Activated CD4-positive, alpha-beta T cell treated with anti-CD3 and anti-CD28 coated beads, Interleukin-2, amount 10 ng/mL, durations not matched to agents 24 days and 14 days (primary cell): ENCODE results near the gene CROCC2. TPM values are rescaled to one million over a fixed set of nuclear protein-coding genes. Genes with fewer than 3 reads are reported as not detected.

Experiments
- DNase-seq: peaks from one replicate; pipeline ENCODE4 v3.0.0; 2022
- H3K27ac Mint-ChIP-seq: one replicate; pipeline ENCODE4 v1.8.0; 2022; ENCODE audit warnings: mild to moderate bottlenecking, mixed read lengths
- H3K27me3 Mint-ChIP-seq: one replicate; pipeline ENCODE4 v1.8.0; 2022; ENCODE audit warnings: mixed read lengths
- H3K36me3 Mint-ChIP-seq: one replicate; pipeline ENCODE4 v1.8.0; 2022; ENCODE audit warnings: low read depth, mild to moderate bottlenecking, mixed read lengths
- H3K4me1 Mint-ChIP-seq: one replicate; pipeline ENCODE4 v1.8.0; 2021; ENCODE audit warnings: mixed read lengths
- H3K4me3 Mint-ChIP-seq: one replicate; pipeline ENCODE4 v1.8.0; 2022; ENCODE audit warnings: mild to moderate bottlenecking, moderate library complexity, mixed read lengths
- H3K9me3 Mint-ChIP-seq: one replicate; pipeline ENCODE4 v1.8.0; 2021; ENCODE audit warnings: mixed read lengths
- intact Hi-C: fragments of 100-400 bp; cut with micrococcal nuclease; formaldehyde crosslinking; loops from one replicate; pipeline ENCODE4 v1.15.1; 2023
- total RNA-seq: library from RNA; stranded (reverse); gene quantifications from 2 replicates; pipeline ENCODE4 v1.2.3, GENCODE V29; 2022

The CROCC2 gene
- total RNA-seq, 1 donor from 2014 or later = not detected

DNA sequence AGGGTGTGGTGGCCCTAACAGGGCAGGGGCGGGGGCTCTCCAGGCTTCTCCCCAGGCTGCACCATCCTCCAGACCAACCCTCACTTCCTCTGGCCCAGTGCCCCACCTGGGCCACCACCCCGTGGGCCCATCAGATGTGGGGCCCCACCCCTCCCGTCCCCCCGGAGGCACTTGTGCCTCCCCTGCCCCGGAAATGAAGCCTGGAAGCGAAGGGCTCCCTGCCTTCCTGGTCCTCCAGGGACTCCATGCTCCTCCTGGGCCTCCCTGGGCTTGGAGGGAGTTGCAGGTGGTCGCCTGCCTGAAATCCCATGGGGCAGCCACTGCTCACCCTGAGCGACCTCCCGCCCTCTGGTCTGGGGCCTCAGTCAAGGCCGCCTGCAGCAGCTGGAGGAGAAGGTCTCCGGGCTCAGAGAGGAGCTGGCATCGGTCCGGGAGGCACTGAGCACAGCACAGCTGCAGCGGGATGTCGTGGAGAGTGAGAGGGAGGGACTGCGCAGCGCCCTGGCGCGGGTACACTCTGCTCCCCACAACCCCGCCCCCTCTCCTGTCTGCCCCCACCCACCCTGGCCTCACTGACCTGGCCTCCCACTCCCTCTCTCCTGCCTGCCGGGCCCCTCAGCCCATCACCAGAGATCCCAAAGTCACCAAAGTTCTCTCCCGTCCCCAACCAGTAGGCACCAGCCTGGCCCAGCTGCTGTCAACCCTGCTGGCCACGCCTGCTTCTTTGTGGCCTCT, 28.0 kb downstream of the CROCC2 start:
- Mint-ChIP-seq H3K36me3 (no peaks in the 10 kb centered on the region), H3K4me3 (no peak overlapping the region), H3K4me1 (no peaks in the 10 kb centered on the region), H3K27ac (no peak overlapping the region), H3K9me3 (peaks cover 5% of the 10 kb centered on the region), H3K27me3 (peaks cover 7% of the 10 kb centered on the region)
- DNase-seq = no peak
- intact Hi-C loops = no loop called here

DNA sequence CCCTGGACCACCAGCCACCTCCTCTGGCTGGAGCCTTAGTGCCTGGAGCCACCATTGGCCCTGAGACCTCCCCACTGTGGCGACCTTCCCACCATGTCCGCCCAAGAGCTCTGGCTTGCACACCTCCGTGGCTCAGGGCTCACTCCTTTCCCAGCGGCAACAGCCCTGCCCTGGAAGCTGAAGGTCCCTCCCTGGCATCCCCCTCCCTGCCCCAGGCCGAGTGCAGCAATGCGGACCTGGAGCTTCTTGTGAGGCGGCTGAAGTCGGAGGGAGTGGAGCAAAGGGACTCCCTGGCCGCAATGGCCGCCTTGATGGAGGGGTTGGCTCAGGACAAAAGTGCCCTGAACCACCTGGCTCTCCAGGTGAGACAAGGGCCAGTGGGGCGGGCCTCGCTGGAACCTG, 28.6 kb downstream of the CROCC2 start:
- H3K4me1 Mint-ChIP-seq = no peaks in the 10 kb centered on the region
- intact Hi-C loops = no loop called here

DNA sequence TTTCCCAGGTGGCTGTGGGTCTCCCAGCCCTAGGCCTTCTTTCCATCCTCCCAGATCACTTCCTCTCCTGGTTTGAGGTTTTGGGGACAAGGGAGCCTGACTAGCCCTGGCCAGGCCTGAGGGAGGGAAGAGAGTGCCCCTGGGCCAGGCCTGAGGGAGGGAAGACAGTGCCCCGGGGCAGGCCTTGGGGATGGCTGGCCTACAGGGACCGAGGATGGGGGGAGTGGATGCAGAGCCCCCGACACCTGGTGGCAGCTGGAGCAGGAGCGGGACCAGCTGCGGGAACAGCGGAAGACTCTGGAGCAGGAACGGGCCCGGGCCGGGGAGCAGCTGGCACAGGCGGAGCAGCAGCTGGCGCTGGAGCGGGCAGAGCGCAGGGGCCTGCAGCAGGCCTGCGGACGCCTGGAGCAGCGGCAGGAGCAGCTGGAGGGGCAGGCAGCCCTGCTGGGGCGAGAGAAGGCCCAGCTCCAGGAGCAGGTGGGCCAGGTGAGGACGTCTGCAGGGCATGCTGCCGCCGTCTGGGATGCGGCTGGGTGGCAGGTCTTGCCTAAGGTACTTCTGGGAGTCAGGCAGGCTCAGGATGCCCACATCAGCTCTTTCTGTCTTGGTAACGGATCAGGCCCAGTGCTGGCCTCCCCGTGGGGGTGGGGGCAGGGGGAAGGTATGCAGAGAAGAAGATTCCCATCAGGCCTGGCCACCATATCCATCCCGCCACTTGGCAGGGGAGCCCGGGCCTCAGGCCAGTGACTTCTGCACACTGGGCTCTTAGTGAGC, 29.2 kb downstream of the CROCC2 start:
- H3K4me1 Mint-ChIP-seq = no peaks in the 10 kb centered on the region
- H3K27me3 Mint-ChIP-seq = peaks cover 12% of the 10 kb centered on the region
- no peaks in the 10 kb centered on the region for H3K36me3 Mint-ChIP-seq
- intact Hi-C loops = no loop called here
- no peak for DNase-seq
- no peak overlapping the region for H3K27ac Mint-ChIP-seq
- peaks cover 5% of the 10 kb centered on the region for H3K9me3 Mint-ChIP-seq
- H3K4me3 Mint-ChIP-seq = no peak overlapping the region

More for the DNA sequence above, 28.6 kb downstream of the CROCC2 start:
- Mint-ChIP-seq H3K27ac (no peak overlapping the region), H3K9me3 (peaks cover 5% of the 10 kb centered on the region), H3K36me3 (no peaks in the 10 kb centered on the region), H3K4me3 (no peak overlapping the region), H3K27me3 (peaks cover 8% of the 10 kb centered on the region)
- DNase-seq = no peak

GRCh38 chr2:240936106-240936505, 30.0 kb downstream of the CROCC2 start:
- Mint-ChIP-seq H3K9me3 (peaks cover 5% of the 10 kb centered on the region), H3K27ac (no peak overlapping the region), H3K4me1 (no peaks in the 10 kb centered on the region), H3K27me3 (peaks cover 20% of the 10 kb centered on the region), H3K4me3 (no peak overlapping the region), H3K36me3 (no peaks in the 10 kb centered on the region)
- DNase-seq = no peak
- intact Hi-C loops = no loop called here

DNA sequence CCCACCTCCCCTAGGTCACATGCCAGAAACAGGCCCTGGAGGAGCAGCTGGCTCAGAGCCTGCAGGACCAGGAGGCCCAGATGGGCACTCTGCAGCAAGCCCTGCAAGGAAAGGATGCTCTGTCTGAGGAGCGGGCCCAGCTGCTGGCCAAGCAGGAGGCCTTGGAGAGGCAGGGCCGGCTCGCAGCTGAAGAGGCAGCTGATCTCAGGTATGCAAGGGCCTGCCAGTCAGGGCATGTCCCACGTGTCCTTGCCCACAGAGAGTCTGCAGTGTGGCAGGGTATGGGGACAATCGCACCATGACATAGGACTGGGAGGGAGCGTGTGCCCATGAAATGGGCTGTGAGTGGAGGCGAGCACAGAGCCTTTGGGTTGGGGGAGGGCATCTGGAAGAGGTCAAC, 39.9 kb downstream of the CROCC2 start:
- no peak for DNase-seq
- Mint-ChIP-seq H3K4me3 (no peak overlapping the region), H3K9me3 (no peaks in the 10 kb centered on the region), H3K27ac (no peak overlapping the region), H3K4me1 (no peaks in the 10 kb centered on the region), H3K36me3 (no peaks in the 10 kb centered on the region), H3K27me3 (peaks cover 8% of the 10 kb centered on the region)
- intact Hi-C loops = no loop called here

DNA sequence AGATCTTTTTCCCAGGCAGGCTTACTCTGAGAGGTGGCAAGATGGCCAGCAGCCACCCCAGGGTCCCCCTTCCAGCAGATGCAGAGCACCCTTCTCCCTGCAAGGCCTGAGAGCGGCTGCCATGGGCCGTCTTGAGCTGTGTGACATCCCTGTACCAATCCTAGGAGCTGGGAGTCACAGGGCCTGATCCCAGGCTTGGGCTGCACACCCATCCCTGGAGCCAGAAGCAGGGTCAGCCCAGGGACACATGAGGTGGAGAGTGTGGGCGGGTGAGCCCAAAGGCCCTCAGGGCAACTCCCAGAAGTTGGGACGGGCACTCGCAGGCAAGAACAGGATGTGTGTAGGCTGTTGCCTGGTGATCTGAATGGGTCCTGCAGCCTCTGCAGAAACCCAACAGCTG, 40.5 kb downstream of the CROCC2 start:
- Mint-ChIP-seq H3K36me3 (no peaks in the 10 kb centered on the region), H3K4me1 (no peaks in the 10 kb centered on the region), H3K9me3 (no peaks in the 10 kb centered on the region), H3K27ac (no peak overlapping the region), H3K27me3 (peaks cover 4% of the 10 kb centered on the region), H3K4me3 (no peak overlapping the region)
- DNase-seq = no peak
- intact Hi-C loops = no loop called here

DNA sequence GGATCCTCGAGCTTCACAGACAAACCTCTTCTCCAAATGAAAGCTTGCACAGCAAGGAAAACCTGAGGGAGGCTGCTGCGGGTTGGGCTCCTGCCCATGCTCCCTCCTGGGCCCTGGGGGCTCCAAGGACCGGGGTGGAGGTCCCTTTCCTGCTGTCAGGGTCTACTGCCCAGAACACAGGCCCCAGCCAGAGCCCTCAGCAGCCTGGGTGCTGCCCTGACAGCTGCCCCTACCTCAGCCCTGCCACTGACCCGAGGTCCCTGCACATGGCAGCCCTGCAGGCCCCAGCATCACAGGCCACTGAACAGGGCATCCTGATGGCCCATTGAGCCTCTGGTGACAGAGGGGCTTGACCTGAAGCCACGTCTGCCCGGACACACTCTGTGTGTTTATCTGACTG, 41.0 kb downstream of the CROCC2 start:
- Mint-ChIP-seq H3K4me3 (no peak overlapping the region), H3K4me1 (no peaks in the 10 kb centered on the region), H3K36me3 (no peaks in the 10 kb centered on the region), H3K27me3 (peaks cover 2% of the 10 kb centered on the region), H3K27ac (no peak overlapping the region), H3K9me3 (no peaks in the 10 kb centered on the region)
- DNase-seq = no peak
- intact Hi-C loops = no loop called here

DNA sequence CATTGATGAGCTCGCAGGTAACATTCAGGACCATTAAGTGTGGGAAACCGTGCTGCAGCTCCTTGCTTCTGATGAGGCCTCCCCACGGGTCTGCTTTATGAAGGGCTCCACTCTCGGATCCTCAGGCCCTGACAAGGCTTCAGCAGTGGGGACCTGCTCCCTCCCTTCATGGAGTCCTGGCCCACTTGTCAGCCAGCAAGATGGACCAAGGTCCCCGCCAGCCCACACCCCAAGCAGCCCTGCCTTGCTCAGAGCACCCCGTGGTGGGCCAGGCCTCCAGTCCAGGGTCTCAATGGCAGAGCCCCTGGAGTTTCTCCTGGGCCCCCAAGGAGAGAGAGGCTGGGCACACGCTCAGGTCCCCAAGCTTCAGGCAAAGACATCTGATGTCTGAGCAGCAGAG, 41.5 kb downstream of the CROCC2 start:
- Mint-ChIP-seq H3K4me1 (no peaks in the 10 kb centered on the region), H3K9me3 (no peaks in the 10 kb centered on the region), H3K4me3 (no peak overlapping the region), H3K36me3 (no peaks in the 10 kb centered on the region), H3K27me3 (peaks cover 2% of the 10 kb centered on the region), H3K27ac (no peak overlapping the region)
- no peak for DNase-seq
- intact Hi-C loops = no loop called here

- no peaks in the 10 kb centered on the region for H3K9me3 Mint-ChIP-seq
- peaks cover 1% of the 10 kb centered on the region for H3K27me3 Mint-ChIP-seq
- DNase-seq = no peak
- no peaks in the 10 kb centered on the region for H3K4me1 Mint-ChIP-seq
- H3K27ac Mint-ChIP-seq = no peak overlapping the region
- H3K4me3 Mint-ChIP-seq = no peak overlapping the region
- intact Hi-C loops = no loop called here
- no peaks in the 10 kb centered on the region for H3K36me3 Mint-ChIP-seq
Observed at GRCh38 chr2:240948086-240948485, 42.0 kb downstream of the CROCC2 start.

DNA sequence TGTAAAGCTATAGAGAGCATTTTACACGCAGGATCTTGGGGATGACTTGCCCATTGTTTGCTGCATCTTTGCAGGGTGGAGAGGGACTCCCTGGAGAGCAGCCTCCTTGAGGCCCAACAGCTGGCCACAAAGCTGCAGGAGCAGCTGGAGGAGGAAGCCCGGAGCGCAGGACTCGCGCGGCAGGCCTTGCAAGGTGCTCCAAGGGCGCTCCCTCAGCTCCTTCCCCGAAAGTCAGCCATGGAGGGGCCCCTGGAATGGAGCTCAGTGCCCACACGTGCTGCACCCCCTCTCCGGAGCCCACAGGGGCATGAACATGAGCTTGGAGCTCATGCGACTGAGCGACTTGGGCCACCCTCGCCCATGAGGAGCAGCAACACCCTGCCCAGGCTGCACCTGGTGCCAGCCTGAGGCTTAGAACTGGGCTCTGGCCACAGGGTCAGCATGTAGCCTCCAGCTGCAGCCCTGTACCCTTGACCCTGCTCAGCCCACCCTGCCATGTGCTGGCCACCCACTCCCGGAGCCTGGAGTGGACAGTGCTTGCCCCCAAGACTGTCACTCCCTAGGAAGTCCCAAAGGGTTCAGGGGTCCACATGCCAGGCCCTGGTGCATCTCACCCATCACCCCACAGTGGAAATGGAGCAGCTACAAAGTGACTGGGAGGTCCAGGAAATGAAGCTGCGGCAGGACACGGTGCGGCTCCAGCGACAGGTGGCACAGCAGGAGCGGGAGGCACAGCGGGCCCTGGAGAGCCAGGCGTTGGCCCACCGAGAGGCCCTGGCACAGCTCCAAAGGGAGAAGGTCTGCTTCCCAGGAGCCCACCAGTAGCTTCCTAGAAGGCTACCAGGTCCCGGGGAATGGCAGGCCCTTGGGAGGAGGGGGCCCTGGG, 43.0 kb downstream of the CROCC2 start:
- Mint-ChIP-seq H3K27ac (no peak overlapping the region), H3K36me3 (no peaks in the 10 kb centered on the region), H3K4me1 (no peaks in the 10 kb centered on the region), H3K27me3 (peaks cover under 1% of the 10 kb centered on the region), H3K9me3 (no peaks in the 10 kb centered on the region), H3K4me3 (no peak overlapping the region)
- intact Hi-C loops = no loop called here
- no peak for DNase-seq

DNA sequence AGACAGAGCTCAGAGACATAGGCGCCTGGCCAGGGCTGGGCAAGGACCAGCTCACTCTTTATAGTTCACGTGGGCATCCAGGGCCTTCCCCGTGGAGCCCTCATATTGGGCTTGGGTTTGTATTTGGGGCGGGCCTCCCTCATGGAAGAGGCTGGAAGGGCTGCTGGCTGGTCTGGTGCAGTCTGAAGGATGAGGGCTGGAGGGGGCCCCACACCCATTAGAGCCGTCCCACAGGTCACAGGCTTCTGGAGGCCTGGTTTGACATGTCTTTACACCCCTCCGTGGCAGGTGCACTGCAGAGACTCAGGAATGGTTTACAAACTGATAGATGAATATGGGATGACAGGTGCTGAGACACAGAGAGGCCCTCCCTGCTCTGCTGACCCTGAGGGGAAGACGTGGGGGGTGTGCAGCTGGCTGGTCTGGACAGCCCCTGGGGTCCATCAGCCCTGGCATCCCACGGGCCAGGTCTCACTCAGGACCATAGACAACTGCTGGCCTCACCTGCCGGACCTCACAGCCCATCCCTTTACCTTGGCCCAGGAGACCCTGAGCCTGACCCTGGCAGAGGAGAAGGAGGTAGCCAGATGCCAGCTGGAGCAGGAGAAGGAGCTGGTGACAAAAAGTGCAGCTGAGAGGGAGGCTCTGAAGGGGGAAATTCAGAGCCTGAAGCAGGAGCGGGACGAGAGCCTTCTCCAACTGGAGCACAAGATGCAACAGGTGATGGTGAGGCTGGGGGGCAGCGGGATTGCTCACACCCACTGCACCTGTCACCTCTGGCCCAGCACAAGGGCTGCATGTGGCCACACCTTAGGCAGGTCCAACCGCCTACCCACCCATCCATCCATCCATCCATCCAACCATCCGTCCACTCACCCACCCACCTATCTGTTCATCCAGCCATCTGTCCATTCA, 43.9 kb downstream of the CROCC2 start:
- Mint-ChIP-seq H3K27ac (no peak overlapping the region), H3K9me3 (no peaks in the 10 kb centered on the region), H3K27me3 (peaks cover 3% of the 10 kb centered on the region), H3K36me3 (no peaks in the 10 kb centered on the region), H3K4me1 (no peaks in the 10 kb centered on the region), H3K4me3 (no peak overlapping the region)
- no peak for DNase-seq
- intact Hi-C loops = no loop called here

DNA sequence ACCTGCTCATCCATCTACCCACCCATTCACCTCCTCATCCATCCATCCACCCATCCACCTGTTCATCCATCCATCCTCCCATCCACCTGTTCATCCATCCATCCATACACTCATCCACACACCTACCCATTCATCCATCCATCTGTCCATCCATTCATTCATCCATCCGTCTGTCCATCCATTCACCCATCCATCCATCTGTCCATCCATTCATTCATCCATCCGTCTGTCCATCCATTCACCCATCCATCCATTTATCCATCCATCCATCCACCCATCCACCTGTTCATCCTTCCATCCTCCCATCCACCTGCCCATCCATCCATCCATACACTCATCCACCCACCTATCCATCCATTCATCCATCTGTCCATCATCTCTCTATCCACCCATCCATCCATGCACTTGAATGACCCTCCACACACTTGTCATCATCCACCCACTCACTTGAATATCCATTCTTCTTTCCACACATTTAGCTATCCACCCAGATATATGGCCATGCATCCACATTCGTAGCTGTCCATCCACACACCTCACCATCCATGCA, 45.0 kb downstream of the CROCC2 start:
- Mint-ChIP-seq H3K36me3 (no peaks in the 10 kb centered on the region), H3K9me3 (no peaks in the 10 kb centered on the region), H3K4me1 (no peaks in the 10 kb centered on the region), H3K27ac (no peak overlapping the region), H3K4me3 (no peak overlapping the region), H3K27me3 (peaks cover 3% of the 10 kb centered on the region)
- intact Hi-C loops = no loop called here
- DNase-seq = no peak
